Adrenal gland (tissue), 5 donors: ENCODE measurements around the gene SLC36A4.

Experiments
- POLR2A ChIP-seq, 2 donors: fragments of 450-650 bp; IDR thresholded peaks; one replicate each; pipeline ENCODE4 v1.6.1; 2017; ENCODE audit warnings: antibody characterized with exemption in 2 of 2, mild to moderate bottlenecking in 2 of 2, moderate library complexity in 1 of 2
- TF ChIP-seq, protein P1 (sequence below), 6 experiments: fragments of 450-650 bp in 4 of 6; fragments of 200-600 bp in 2 of 6; sonication (generic) in 1 of 6; IDR thresholded peaks; 1 replicate in 5 of 6; 2 replicates in 1 of 6; pipeline versions ENCODE4 v1.5.1 to v1.8.0; 2016 to 2021; ENCODE audit warnings: antibody characterized with exemption in 6 of 6, mild to moderate bottlenecking in 2 of 6, moderate library complexity in 1 of 6
- donor health status: DM: no; HTN: no; CAD: no.

DNA sequence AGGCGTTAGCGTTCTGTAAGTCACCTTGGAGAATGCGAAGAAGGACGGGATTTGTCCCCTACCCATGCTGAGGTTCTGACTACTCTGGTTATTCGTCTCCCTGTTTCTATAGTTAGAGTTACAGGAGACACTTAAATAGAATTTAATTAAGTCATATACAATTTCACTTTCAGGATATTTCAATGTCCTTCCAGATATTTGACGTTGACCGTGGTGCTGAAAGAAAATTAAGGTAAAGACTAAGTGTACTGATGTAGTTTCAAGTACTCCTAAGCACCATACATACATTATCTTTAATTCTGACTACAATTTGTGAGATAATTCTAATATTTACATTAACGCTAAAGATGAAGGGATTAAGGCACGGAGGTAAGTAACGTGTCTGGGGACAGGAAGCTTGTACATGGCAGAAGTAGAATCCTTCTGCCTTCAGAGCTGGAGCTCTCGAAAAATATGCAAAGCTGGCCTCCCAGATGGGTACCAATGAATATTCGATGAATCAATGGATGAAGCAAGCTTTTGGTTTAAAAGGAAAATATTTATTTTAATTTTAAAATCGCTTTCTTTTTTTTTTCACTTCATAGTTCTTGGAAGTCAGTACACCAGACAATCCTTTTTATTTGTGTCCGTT, 539 bp upstream of the SLC36A4 start:
- TF ChIP-seq, protein P1, sequence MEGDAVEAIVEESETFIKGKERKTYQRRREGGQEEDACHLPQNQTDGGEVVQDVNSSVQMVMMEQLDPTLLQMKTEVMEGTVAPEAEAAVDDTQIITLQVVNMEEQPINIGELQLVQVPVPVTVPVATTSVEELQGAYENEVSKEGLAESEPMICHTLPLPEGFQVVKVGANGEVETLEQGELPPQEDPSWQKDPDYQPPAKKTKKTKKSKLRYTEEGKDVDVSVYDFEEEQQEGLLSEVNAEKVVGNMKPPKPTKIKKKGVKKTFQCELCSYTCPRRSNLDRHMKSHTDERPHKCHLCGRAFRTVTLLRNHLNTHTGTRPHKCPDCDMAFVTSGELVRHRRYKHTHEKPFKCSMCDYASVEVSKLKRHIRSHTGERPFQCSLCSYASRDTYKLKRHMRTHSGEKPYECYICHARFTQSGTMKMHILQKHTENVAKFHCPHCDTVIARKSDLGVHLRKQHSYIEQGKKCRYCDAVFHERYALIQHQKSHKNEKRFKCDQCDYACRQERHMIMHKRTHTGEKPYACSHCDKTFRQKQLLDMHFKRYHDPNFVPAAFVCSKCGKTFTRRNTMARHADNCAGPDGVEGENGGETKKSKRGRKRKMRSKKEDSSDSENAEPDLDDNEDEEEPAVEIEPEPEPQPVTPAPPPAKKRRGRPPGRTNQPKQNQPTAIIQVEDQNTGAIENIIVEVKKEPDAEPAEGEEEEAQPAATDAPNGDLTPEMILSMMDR (IDR thresholded peaks at IDR 0.05) = no peak
- no peak for TF ChIP-seq POLR2A (IDR thresholded peaks at IDR 0.05)
